ENCODE results near the gene SPAG16. TPM values are rescaled to one million over a fixed set of nuclear protein-coding genes. Genes with fewer than 3 reads are reported as not detected.

The SPAG16 gene
- total RNA-seq, 1 experiment from 2014 or later = 38.4 TPM

DNA sequence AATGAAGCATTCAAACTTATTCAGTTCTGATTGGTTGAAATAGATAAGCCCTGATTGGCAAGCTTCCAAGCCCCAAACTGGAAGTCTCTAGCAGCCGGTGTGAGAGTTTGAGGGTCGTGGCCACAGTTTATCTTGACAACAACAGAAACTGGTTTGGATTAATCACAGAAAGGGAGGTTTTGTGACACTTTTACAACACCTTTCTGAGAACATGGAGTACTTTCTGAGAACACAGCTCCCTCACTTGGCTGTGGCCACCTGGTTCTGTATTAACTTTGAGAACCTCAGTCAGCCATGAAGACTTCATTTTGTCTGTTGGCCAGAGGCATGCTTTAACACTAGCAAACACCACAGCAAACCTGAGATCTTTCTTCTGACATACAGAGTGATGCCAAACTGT, 845.9 kb downstream of the SPAG16 start:
- no peak for DNase-seq (ENCODE audit: low read depth)
- in situ Hi-C loops (cut with HindIII; ENCODE audit: low pct_unique_long_range_greater_than_20kb, low sequenced_read_pairs) = no loop called here

DNA sequence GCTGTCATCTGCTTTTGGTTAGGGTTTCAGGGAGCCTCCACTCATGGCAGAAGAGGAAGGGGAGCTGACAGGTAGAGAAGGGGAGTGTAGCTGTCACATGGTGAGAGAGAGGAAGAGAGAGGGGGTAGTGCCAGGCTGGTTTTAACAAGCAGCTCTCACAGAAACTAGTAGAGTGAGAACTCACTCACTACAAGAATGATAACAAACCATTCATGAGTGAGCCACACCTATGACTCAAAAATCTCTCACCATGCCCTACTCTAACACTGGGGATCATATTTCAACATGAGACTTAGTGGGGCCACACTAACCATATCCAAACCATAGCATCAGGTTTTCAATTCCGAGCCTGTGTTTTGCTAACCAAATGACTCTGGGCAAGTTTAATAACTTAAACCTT, 851.7 kb downstream of the SPAG16 start:
- no peak for DNase-seq (ENCODE audit: low read depth)

GRCh38 chr2:214138779-214139178, 854.5 kb downstream of the SPAG16 start:
- no peak for DNase-seq (ENCODE audit: low read depth)
- in situ Hi-C loops (cut with HindIII; ENCODE audit: low pct_unique_long_range_greater_than_20kb, low sequenced_read_pairs) = no loop called here

More for the DNA sequence above, 851.7 kb downstream of the SPAG16 start:
- in situ Hi-C loops (cut with HindIII; ENCODE audit: low pct_unique_long_range_greater_than_20kb, low sequenced_read_pairs) = no loop called here

GRCh38 chr2:214139630-214140284, 855.5 kb downstream of the SPAG16 start:
- in situ Hi-C loops (cut with HindIII; ENCODE audit: low pct_unique_long_range_greater_than_20kb, low sequenced_read_pairs) = no loop called here
- DNase-seq (ENCODE audit: low read depth) = no peak

DNA sequence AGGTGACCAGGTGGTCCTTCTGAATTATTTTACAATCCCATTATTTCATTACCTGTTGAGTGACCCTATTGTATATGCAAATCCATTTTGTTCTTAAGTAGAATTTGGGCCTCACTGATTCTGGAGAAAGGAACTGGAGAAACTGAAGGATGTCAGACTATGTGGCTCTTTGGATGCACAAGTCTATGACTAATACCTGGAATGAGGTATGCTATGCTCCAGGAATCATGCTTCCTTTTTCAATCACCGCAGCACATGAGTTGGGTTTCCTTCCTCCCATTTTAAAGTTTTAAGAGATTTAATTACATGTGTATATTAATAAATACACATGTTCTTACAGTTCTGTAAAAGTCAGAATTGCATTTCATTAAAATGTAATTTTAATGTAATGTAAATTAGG, 872.7 kb downstream of the SPAG16 start:
- in situ Hi-C loops (cut with HindIII; ENCODE audit: low pct_unique_long_range_greater_than_20kb, low sequenced_read_pairs) = no loop called here
- DNase-seq (ENCODE audit: low read depth) = no peak

DNA sequence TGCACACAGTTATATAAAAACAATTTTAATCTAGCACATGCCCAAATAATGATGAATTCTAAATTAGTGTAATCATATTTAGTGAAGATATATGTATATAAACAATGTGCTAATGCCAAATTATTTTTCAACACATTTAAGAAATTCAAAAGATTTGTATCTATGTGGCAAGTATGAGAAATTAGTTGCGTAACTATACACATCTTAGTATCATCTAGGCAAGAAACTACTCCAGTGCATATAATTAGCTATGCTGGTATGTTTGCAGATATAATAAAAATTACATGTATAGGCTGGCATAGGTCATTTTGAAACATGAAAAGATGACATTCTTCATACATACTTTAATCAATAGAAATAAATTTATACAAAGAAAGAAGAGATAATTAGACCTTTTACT, 874.6 kb downstream of the SPAG16 start:
- in situ Hi-C loops (cut with HindIII; ENCODE audit: low pct_unique_long_range_greater_than_20kb, low sequenced_read_pairs) = no loop called here

DNA sequence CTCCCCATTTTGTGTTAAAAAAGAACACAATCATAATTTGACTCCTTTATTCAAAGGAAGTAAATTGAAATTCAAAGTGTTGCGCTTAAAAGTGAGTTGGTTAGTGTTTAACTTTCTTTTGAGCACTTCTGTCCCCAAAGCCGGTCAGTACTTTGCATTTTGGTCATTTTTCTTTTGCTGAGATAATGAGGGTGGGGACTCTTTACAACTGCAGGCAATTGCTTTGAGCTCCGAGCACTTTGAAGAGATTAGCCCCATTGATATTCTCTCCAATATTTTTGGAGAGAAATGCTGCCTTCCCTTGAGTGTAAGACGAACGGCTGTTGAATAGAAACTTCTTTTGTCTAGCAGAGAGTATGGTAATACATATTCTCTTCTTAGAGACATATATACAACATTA, 885.0 kb downstream of the SPAG16 start:
- DNase-seq (ENCODE audit: low read depth) = no peak
- in situ Hi-C loops (cut with HindIII; ENCODE audit: low pct_unique_long_range_greater_than_20kb, low sequenced_read_pairs) = no loop called here

More for the DNA sequence above, 874.6 kb downstream of the SPAG16 start:
- no peak for DNase-seq (ENCODE audit: low read depth)

DNA sequence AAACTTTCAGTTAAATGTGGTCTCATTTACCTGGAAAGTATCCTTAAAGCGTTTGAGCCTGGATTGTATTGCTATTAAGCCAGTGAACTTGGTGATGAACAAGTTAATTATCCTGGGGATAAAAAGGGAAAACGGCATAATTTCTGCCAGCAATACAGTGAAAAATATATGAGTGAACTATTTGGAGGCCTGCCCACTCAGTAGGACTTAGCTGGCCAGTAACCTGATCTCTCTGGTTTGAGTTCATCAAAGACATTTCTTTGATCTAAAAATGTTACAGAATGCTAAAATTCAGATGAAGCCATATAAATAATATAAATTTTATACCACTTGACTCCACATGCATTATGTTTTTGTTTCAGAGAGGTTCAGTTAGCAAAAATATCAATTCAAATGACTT, 885.5 kb downstream of the SPAG16 start:
- in situ Hi-C loops (cut with HindIII; ENCODE audit: low pct_unique_long_range_greater_than_20kb, low sequenced_read_pairs) = no loop called here
- DNase-seq (ENCODE audit: low read depth) = no peak

DNA sequence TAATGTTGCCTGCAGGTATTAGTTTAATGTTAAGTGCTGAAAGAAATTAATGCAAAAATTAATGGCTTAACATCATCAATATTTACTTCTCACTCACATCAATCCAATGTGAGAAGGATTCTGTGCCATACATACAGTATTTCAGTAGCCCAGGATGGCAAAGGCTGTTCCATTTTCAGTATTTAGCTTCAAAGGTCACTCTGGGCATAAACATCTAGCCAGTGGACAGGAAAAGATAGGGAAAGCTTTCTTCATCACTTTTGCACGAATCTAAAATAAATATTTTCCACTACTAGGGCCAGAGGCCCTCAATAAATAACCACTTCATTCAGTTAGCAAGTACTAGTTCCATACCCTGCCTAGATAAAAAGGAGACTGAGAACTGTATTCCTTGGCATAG, 890.3 kb downstream of the SPAG16 start:
- no peak for DNase-seq (ENCODE audit: low read depth)
- in situ Hi-C loops (cut with HindIII; ENCODE audit: low pct_unique_long_range_greater_than_20kb, low sequenced_read_pairs) = no loop called here

DNA sequence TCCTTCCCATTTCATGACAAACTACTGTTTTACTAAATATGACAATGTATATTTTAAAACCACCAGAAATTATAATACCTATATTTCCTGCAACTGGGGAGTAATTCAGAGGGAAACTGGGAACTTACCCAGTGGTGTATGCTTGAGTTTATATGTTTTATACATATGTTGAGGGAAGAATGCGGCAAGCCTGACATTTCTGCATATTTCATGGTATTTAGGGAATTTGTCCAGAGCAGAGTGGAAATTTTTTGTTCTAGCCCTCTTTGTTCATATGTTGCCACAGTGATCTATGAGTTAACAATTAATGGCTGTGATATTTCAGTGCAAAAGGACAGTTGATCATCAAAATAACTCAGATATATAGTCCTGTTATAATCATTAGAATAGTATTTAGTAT, 895.8 kb downstream of the SPAG16 start:
- no peak for DNase-seq (ENCODE audit: low read depth)
- in situ Hi-C loops (cut with HindIII; ENCODE audit: low pct_unique_long_range_greater_than_20kb, low sequenced_read_pairs) = no loop called here

- in situ Hi-C loops (cut with HindIII; ENCODE audit: low pct_unique_long_range_greater_than_20kb, low sequenced_read_pairs) = no loop called here
- DNase-seq (ENCODE audit: low read depth) = no peak
These were observed 896.4 kb downstream of the SPAG16 start for GRCh38 chr2:214180686-214181085.

GRCh38 chr2:214184461-214184860, 900.2 kb downstream of the SPAG16 start:
- in situ Hi-C loops (cut with HindIII; ENCODE audit: low pct_unique_long_range_greater_than_20kb, low sequenced_read_pairs) = no loop called here
- no peak for DNase-seq (ENCODE audit: low read depth)

DNA sequence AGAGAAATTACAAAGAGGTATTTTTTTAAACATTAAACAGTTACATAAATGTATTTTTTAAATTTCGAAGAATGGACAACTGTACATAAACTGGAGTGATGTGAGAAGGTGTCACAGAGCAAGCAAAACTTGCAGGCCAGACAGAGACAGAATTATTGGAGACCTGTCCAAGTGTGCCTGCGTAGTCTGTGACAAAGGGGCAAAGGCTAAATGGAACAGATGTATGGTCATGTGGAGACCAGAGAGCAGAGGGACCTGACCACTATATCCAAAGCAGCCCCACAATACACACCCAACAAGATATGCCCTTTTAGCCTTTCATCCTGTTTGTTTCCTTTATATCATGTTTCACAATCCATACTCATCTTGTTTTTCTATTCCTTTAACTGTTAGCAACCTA, 901.3 kb downstream of the SPAG16 start:
- DNase-seq (ENCODE audit: low read depth) = no peak
- in situ Hi-C loops (cut with HindIII; ENCODE audit: low pct_unique_long_range_greater_than_20kb, low sequenced_read_pairs) = no loop called here

GRCh38 chr2:214192711-214193110, 908.4 kb downstream of the SPAG16 start:
- in situ Hi-C loops (cut with HindIII; ENCODE audit: low pct_unique_long_range_greater_than_20kb, low sequenced_read_pairs) = no loop called here

GRCh38 chr2:214193943-214194342, 909.7 kb downstream of the SPAG16 start:
- in situ Hi-C loops (cut with HindIII; ENCODE audit: low pct_unique_long_range_greater_than_20kb, low sequenced_read_pairs) = no loop called here
- peak; percentile 12 for DNase-seq (ENCODE audit: low read depth)

More at GRCh38 chr2:214192711-214193110, 908.4 kb downstream of the SPAG16 start:
- no peak for DNase-seq (ENCODE audit: low read depth)

- no peak for DNase-seq (ENCODE audit: low read depth)
- in situ Hi-C loops (cut with HindIII; ENCODE audit: low pct_unique_long_range_greater_than_20kb, low sequenced_read_pairs) = no loop called here
These were observed 912.0 kb downstream of the SPAG16 start for GRCh38 chr2:214196260-214196659.

- in situ Hi-C loops (cut with HindIII; ENCODE audit: low pct_unique_long_range_greater_than_20kb, low sequenced_read_pairs) = no loop called here
- DNase-seq (ENCODE audit: low read depth) = no peak
These were observed 917.6 kb downstream of the SPAG16 start for GRCh38 chr2:214201892-214202291.

GRCh38 chr2:214203214-214203613, 919.0 kb downstream of the SPAG16 start:
- in situ Hi-C loops (cut with HindIII; ENCODE audit: low pct_unique_long_range_greater_than_20kb, low sequenced_read_pairs) = no loop called here
- no peak for DNase-seq (ENCODE audit: low read depth)

DNA sequence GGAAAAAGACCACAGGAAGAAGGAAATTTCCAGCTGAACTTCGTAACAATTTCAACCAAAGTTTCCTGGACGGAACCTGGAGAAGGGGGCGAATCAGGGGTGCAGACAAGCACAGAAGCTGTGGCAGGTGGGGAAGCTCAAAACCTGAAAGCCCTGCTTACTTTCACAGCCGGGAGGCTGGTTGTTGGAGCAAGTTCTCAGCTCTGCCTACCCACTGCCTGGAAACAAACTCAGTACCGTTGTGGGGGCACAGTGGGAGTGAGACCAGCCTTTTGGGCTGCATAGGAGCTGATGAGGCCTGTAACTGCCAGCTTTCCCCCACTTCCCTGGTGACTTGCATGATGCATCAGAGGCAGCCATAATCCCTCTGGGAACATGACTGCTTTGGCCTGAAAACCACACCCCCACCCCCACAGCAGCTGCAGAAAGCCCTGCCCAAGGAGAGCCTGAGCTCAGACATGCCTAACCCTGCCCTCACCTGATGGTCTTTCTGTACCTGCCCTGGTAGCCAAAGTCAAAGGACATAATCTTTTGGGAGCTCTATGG, 919.6 kb downstream of the SPAG16 start:
- DNase-seq (ENCODE audit: low read depth) = no peak
- in situ Hi-C loops (cut with HindIII; ENCODE audit: low pct_unique_long_range_greater_than_20kb, low sequenced_read_pairs) = no loop called here

- no peak for DNase-seq (ENCODE audit: low read depth)
These were observed 930.8 kb downstream of the SPAG16 start for GRCh38 chr2:214215107-214215506.

More at GRCh38 chr2:214215107-214215506, 930.8 kb downstream of the SPAG16 start:
- in situ Hi-C loops (cut with HindIII; ENCODE audit: low pct_unique_long_range_greater_than_20kb, low sequenced_read_pairs) = no loop called here
